Trophoblast cell (in vitro differentiated cells and primary cell): ENCODE measurements around the gene DOK5.

Source experiments
- DNase-seq, 2 donors: peaks; one replicate each; pipeline ENCODE4 v3.0.0-alpha.2; 2016
- H2AFZ ChIP-seq: 2 replicates; pipeline ENCODE4 v1.6.1; 2013; ENCODE audit warnings: low read length, moderate library complexity, mild to moderate bottlenecking; ENCODE audit not compliant: insufficient read depth, poor library complexity
- H2AK5ac ChIP-seq: 2 replicates; pipeline ENCODE4 v1.6.1; 2013; ENCODE audit warnings: mild to moderate bottlenecking, low read length
- H2BK120ac ChIP-seq: 2 replicates; pipeline ENCODE4 v1.6.1; 2013; ENCODE audit warnings: low read length, mild to moderate bottlenecking, moderate library complexity; ENCODE audit not compliant: insufficient read depth, poor library complexity
- H2BK12ac ChIP-seq: 2 replicates; pipeline ENCODE4 v1.6.1; 2013; ENCODE audit warnings: mild to moderate bottlenecking, low read length, moderate library complexity
- H2BK5ac ChIP-seq: 2 replicates; pipeline ENCODE4 v1.6.1; 2013; ENCODE audit warnings: low read length, low read depth, moderate library complexity, mild to moderate bottlenecking; ENCODE audit not compliant: poor library complexity
- H3K14ac ChIP-seq: 2 replicates; pipeline ENCODE4 v1.6.1; 2013; ENCODE audit warnings: mild to moderate bottlenecking, low read length
- H3K18ac ChIP-seq: 2 replicates; pipeline ENCODE4 v1.6.1; 2013; ENCODE audit warnings: mild to moderate bottlenecking, low read length
- H3K23ac ChIP-seq: 2 replicates; pipeline ENCODE4 v1.6.1; 2013; ENCODE audit warnings: low read length
- H3K27ac ChIP-seq: 2 replicates; pipeline ENCODE4 v1.5.1; 2013; ENCODE audit warnings: low read depth, mild to moderate bottlenecking, inconsistent platforms, low read length, moderate library complexity
- H3K27me3 ChIP-seq: 2 replicates; pipeline ENCODE4 v1.6.1; 2013; ENCODE audit warnings: inconsistent platforms, mild to moderate bottlenecking, low read length, moderate library complexity; ENCODE audit not compliant: insufficient read depth
- H3K36me3 ChIP-seq, 2 experiments: 1 replicate in 1 of 2; 2 replicates in 1 of 2; pipeline ENCODE4 v1.6.1; 2013; ENCODE audit warnings: low read length in 2 of 2, mild to moderate bottlenecking in 2 of 2, moderate library complexity in 1 of 2; ENCODE audit not compliant: insufficient read depth in 2 of 2, control insufficient read depth in 1 of 2
- H3K4ac ChIP-seq: 2 replicates; pipeline ENCODE4 v1.6.1; 2013; ENCODE audit warnings: low read depth, mild to moderate bottlenecking, low read length, moderate library complexity
- H3K4me1 ChIP-seq, 2 experiments: 1 replicate in 1 of 2; 2 replicates in 1 of 2; pipeline ENCODE4 v1.6.1; 2013; ENCODE audit warnings: low read length in 2 of 2, mild to moderate bottlenecking in 2 of 2, moderate library complexity in 1 of 2; ENCODE audit not compliant: insufficient read depth in 2 of 2, control insufficient read depth in 1 of 2
- H3K4me2 ChIP-seq: 2 replicates; pipeline ENCODE4 v1.6.1; 2013; ENCODE audit warnings: inconsistent platforms, mild to moderate bottlenecking, low read length, moderate library complexity
- H3K4me3 ChIP-seq: 2 replicates; pipeline ENCODE4 v1.5.1; 2013; ENCODE audit warnings: mild to moderate bottlenecking, low read depth, low read length, inconsistent platforms
- H3K79me1 ChIP-seq: one replicate; pipeline ENCODE4 v1.6.1; 2013; ENCODE audit warnings: low read length
- H3K79me2 ChIP-seq: 2 replicates; pipeline ENCODE4 v1.6.1; 2013; ENCODE audit warnings: low read length, mild to moderate bottlenecking; ENCODE audit not compliant: control insufficient read depth, insufficient read depth, poor library complexity
- H3K9ac ChIP-seq: 2 replicates; pipeline ENCODE4 v1.6.1; 2013; ENCODE audit warnings: mild to moderate bottlenecking, low read length
- H3K9me3 ChIP-seq: 2 replicates; pipeline ENCODE4 v1.6.1; 2013; ENCODE audit warnings: low read depth, mild to moderate bottlenecking, control low read depth, inconsistent platforms, low read length; ENCODE audit not compliant: insufficient read depth
- H4K12ac ChIP-seq: 2 replicates; pipeline ENCODE4 v1.6.1; 2013; ENCODE audit warnings: low read depth, mild to moderate bottlenecking, low read length, moderate library complexity
- H4K8ac ChIP-seq: 2 replicates; pipeline ENCODE4 v1.6.1; 2013; ENCODE audit warnings: low read depth, mild to moderate bottlenecking, low read length, moderate library complexity
- H4K91ac ChIP-seq: one replicate; pipeline ENCODE4 v1.6.1; 2013; ENCODE audit warnings: low read depth, mild to moderate bottlenecking, low read length, moderate library complexity
- WGBS: extraction: QIAGEN DNeasy Blood & Tissue Kit; methylation state at CpG from one replicate; pipeline ENCODE4 v1.1.7; 2013; ENCODE audit warnings: missing lambda C conversion rate; ENCODE audit not compliant: insufficient read length, insufficient coverage; ENCODE audit errors: extremely low coverage; 5-methylcytosine and 5-hydroxymethylcytosine counted together

DOK5 gene

GRCh38 chr20:54559890-54560289, 84.5 kb downstream of the DOK5 start:
- Histone ChIP-seq H2AK5ac (no peak overlapping the region), H3K4me2 (no peak overlapping the region), H3K36me3 (no peaks in the 10 kb centered on the region), H2BK5ac (no peak overlapping the region), H3K18ac (no peak overlapping the region), H3K4me3 (no peak overlapping the region), H3K4ac (no peak overlapping the region), H3K79me2 (no peaks in the 10 kb centered on the region), H4K8ac (no peak overlapping the region), H3K27me3 (no peaks in the 10 kb centered on the region), H3K79me1 (no peaks in the 10 kb centered on the region), H2BK12ac (no peak overlapping the region), H3K23ac (no peak overlapping the region), H3K27ac (no peak overlapping the region), H4K12ac (no peak overlapping the region), H2BK120ac (no peak overlapping the region), H3K14ac (no peak overlapping the region), H3K4me1 (no peaks in the 10 kb centered on the region), H3K9ac (no peak overlapping the region), H3K9me3 (peaks cover 2% of the 10 kb centered on the region), H2AFZ (no peak overlapping the region), H4K91ac (no peak overlapping the region)
- no peak for DNase-seq
- WGBS = 100% methylated on average over 1 of the region's 3 CpGs

GRCh38 chr20:54560357-54560756, 85.0 kb downstream of the DOK5 start:
- no peak overlapping the region for H3K23ac ChIP-seq
- H2AK5ac ChIP-seq = no peak overlapping the region

GRCh38 chr20:54565255-54565654, 89.9 kb downstream of the DOK5 start:
- no CpG with 5 or more reads among the region's 1 CpG for WGBS
- peaks cover 2% of the 10 kb centered on the region for H3K9me3 ChIP-seq
- H2BK120ac ChIP-seq = no peak overlapping the region

More at GRCh38 chr20:54560357-54560756, 85.0 kb downstream of the DOK5 start:
- H3K4me2 ChIP-seq = no peak overlapping the region
- no peak overlapping the region for H4K12ac ChIP-seq
- no peak overlapping the region for H3K27ac ChIP-seq
- H3K9me3 ChIP-seq = peaks cover 2% of the 10 kb centered on the region
- H3K4ac ChIP-seq = no peak overlapping the region
- H3K18ac ChIP-seq = no peak overlapping the region
- no peak overlapping the region for H2BK12ac ChIP-seq
- no peak overlapping the region for H4K91ac ChIP-seq
- H3K27me3 ChIP-seq = no peaks in the 10 kb centered on the region
- DNase-seq = no peak
- H3K14ac ChIP-seq = no peak overlapping the region
- no peaks in the 10 kb centered on the region for H3K79me1 ChIP-seq
- H3K4me3 ChIP-seq = no peak overlapping the region
- no peak overlapping the region for H2BK120ac ChIP-seq
- H4K8ac ChIP-seq = no peak overlapping the region
- H3K4me1 ChIP-seq = no peaks in the 10 kb centered on the region
- no peaks in the 10 kb centered on the region for H3K79me2 ChIP-seq
- no CpG with 5 or more reads among the region's 4 CpGs for WGBS
- no peak overlapping the region for H2AFZ ChIP-seq
- H3K9ac ChIP-seq = no peak overlapping the region
- no peaks in the 10 kb centered on the region for H3K36me3 ChIP-seq
- H2BK5ac ChIP-seq = no peak overlapping the region

GRCh38 chr20:54566031-54566688, 90.8 kb downstream of the DOK5 start:
- DNase-seq = no peak
- H2BK120ac ChIP-seq = no peak overlapping the region
- no peak overlapping the region for H3K14ac ChIP-seq
- H2AK5ac ChIP-seq = no peak overlapping the region
- no peaks in the 10 kb centered on the region for H3K9me3 ChIP-seq
- no peak overlapping the region for H3K23ac ChIP-seq
- H4K91ac ChIP-seq = no peak overlapping the region
- H2BK12ac ChIP-seq = no peak overlapping the region
- no peak overlapping the region for H2AFZ ChIP-seq
- H3K79me2 ChIP-seq = no peaks in the 10 kb centered on the region
- H3K4ac ChIP-seq = no peak overlapping the region
- no peak overlapping the region for H2BK5ac ChIP-seq
- H3K27ac ChIP-seq = no peak overlapping the region
- H3K9ac ChIP-seq = no peak overlapping the region
- no peak overlapping the region for H3K4me3 ChIP-seq
- no peak overlapping the region for H4K8ac ChIP-seq
- no peaks in the 10 kb centered on the region for H3K79me1 ChIP-seq
- H4K12ac ChIP-seq = no peak overlapping the region
- H3K27me3 ChIP-seq = no peaks in the 10 kb centered on the region
- H3K18ac ChIP-seq = no peak overlapping the region
- H3K4me1 ChIP-seq = no peaks in the 10 kb centered on the region
- no CpG with 5 or more reads among the region's 5 CpGs for WGBS
- H3K4me2 ChIP-seq = no peak overlapping the region
- no peaks in the 10 kb centered on the region for H3K36me3 ChIP-seq

More at GRCh38 chr20:54565255-54565654, 89.9 kb downstream of the DOK5 start:
- Histone ChIP-seq H4K91ac (no peak overlapping the region), H3K27ac (no peak overlapping the region), H2BK5ac (no peak overlapping the region), H2BK12ac (no peak overlapping the region), H4K8ac (no peak overlapping the region), H3K4me1 (no peaks in the 10 kb centered on the region), H3K79me2 (no peaks in the 10 kb centered on the region), H3K4me2 (no peak overlapping the region), H3K14ac (no peak overlapping the region), H3K27me3 (no peaks in the 10 kb centered on the region), H3K23ac (no peak overlapping the region), H3K18ac (no peak overlapping the region), H3K4ac (no peak overlapping the region), H3K79me1 (no peaks in the 10 kb centered on the region), H4K12ac (no peak overlapping the region), H3K4me3 (no peak overlapping the region), H2AK5ac (no peak overlapping the region), H2AFZ (no peak overlapping the region), H3K9ac (no peak overlapping the region), H3K36me3 (no peaks in the 10 kb centered on the region)
- DNase-seq = no peak
